K562 (cell line): ENCODE measurements around the gene ANKRD65. TPM values are rescaled to one million over a fixed set of nuclear protein-coding genes. Genes with fewer than 3 reads are reported as not detected.

Experiments
- ELF4 ChIP-seq: fragments of 450-650 bp; formaldehyde crosslinking; IDR thresholded peaks from 2 replicates; pipeline ENCODE4 v1.4.0; 2022; ENCODE audit warnings: missing genetic modification characterization
- GTF2A2 ChIP-seq: IDR thresholded peaks from 2 replicates; pipeline ENCODE4 v1.6.1; 2016; ENCODE audit warnings: mild to moderate bottlenecking, missing genetic modification characterization, missing compliant biosample characterization
- IRF2 ChIP-seq: sonication (generic); formaldehyde crosslinking; IDR thresholded peaks from 2 replicates; pipeline ENCODE4 v1.8.1; 2022; ENCODE audit warnings: mild to moderate bottlenecking, missing genetic modification reagents
- KLF1 ChIP-seq: fragments of 450-650 bp; IDR thresholded peaks from 2 replicates; pipeline ENCODE4 v1.6.1; 2016; ENCODE audit warnings: missing genetic modification characterization, missing compliant biosample characterization
- NFYB ChIP-seq: IDR thresholded peaks from 2 replicates; pipeline ENCODE4 v1.6.1; 2011; ENCODE audit warnings: mild to moderate bottlenecking, moderate library complexity; ENCODE audit not compliant: insufficient read length; ENCODE audit errors: extremely low read depth
- RFX1 ChIP-seq: fragments of 450-650 bp; IDR thresholded peaks from 2 replicates; pipeline ENCODE4 v1.6.1; 2016; ENCODE audit warnings: mild to moderate bottlenecking, moderate library complexity
- TEAD2 ChIP-seq: fragments of 450-650 bp; IDR thresholded peaks from 2 replicates; pipeline ENCODE4 v1.6.1; 2016; ENCODE audit warnings: missing genetic modification characterization, control low read depth, missing compliant biosample characterization
- polyA plus RNA-seq, 8 experiments: library from polyadenylated mRNA; depleted of rRNA in 4 of 8; stranded (reverse) in 5 of 8; unstranded in 3 of 8; fragments of >200 nt; fragmentation: Nextera tagmentation in 2 of 8; fragmentation: Illumina TruSeq in 1 of 8; extraction: Ambion mirVana in 2 of 8; extraction: Trizol in 1 of 8; gene quantifications; 2 replicates each; pipeline versions ENCODE4 v1.2.1 to v1.2.3, GENCODE V29; 2011 to 2014; ENCODE audit warnings: inconsistent platforms in 1 of 8, missing spikeins in 1 of 8
- total RNA-seq, 7 experiments: library from RNA; depleted of rRNA in 6 of 7; stranded (reverse); fragments of >200 nt in 6 of 7; fragmentation: Illumina TruSeq in 2 of 7; extraction: Trizol in 2 of 7; gene quantifications; 2 replicates each; pipeline versions ENCODE4 v1.2.1 to v1.2.3, GENCODE V29; 2011 to 2021; ENCODE audit warnings: low replicate concordance in 1 of 7
- TF ChIP-seq, protein P1 (sequence below): fragments of 450-650 bp; IDR thresholded peaks from 2 replicates; pipeline ENCODE4 v1.6.1; 2018; ENCODE audit not compliant: partially characterized antibody
- TF ChIP-seq, protein P2 (sequence below): sonication (generic); formaldehyde crosslinking; IDR thresholded peaks from 2 replicates; pipeline ENCODE4 v1.8.0; 2023; ENCODE audit warnings: missing genetic modification reagents, mild to moderate bottlenecking, borderline replicate concordance
- TF ChIP-seq, protein P3 (sequence below): fragments of 450-650 bp; formaldehyde crosslinking; IDR thresholded peaks from 2 replicates; pipeline ENCODE4 v1.4.0; 2022; ENCODE audit warnings: missing genetic modification characterization
- TF ChIP-seq, protein P4 (sequence below): IDR thresholded peaks from 3 replicates; pipeline ENCODE4 v1.6.1; 2011; ENCODE audit warnings: borderline replicate concordance, mild to moderate bottlenecking, moderate library complexity; ENCODE audit not compliant: insufficient read length; ENCODE audit errors: extremely low read depth

Gene ANKRD65
- total and polyA plus RNA-seq, 9 of the 15 experiments (the other 6 are each of a cell fraction or from before 2014, with no cell fraction given), result not detected

DNA sequence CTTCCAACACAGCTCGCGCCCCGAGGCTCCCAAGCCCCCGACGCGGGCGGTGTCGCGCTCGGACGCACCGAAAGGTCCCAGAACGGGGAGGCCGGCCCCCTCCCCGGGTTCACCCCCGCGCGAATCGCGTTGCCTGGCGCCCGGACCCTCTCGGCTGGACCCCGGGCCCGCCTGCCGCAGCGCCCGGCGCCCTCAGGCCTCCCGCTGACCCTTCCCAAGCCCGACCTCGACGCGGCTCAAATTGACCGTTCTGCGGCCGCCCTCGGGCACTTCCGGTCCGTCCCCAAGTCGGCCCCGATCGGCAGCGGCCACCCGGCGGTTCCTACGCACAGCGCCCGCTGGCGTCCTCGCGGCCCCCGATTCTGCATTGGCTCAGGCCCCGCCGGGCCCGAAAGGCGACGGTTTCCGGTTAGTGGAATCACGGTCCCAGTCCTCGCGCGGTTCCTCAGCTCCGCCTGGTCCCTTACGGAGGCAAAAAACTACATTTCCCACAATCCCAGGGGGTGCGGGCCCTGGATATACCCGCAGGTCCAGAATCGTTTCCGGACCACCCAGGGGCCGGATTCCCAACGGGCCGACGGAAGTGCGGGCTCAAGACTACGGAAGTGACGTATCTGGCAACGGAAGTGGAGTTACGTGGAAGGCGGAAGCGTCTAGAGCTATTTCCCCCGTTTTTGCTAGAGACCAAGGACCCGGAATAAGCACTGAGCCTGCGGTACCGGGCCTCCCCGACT, 46.0 kb downstream of the ANKRD65 start, which contains the start of gene AURKAIP1 (continued):
- TF ChIP-seq RFX1 (no peak), ELF4 (CRISPR knock-in tag) (peak; percentile 80; the same call in 1 of the 2 replicates), IRF2 (CRISPR knock-in tag) (no peak), NFYB (no peak), TEAD2 (no peak), GTF2A2 (tag) (no peak), KLF1 (tag) (peak; percentile 92)
- TF ChIP-seq, protein P1, sequence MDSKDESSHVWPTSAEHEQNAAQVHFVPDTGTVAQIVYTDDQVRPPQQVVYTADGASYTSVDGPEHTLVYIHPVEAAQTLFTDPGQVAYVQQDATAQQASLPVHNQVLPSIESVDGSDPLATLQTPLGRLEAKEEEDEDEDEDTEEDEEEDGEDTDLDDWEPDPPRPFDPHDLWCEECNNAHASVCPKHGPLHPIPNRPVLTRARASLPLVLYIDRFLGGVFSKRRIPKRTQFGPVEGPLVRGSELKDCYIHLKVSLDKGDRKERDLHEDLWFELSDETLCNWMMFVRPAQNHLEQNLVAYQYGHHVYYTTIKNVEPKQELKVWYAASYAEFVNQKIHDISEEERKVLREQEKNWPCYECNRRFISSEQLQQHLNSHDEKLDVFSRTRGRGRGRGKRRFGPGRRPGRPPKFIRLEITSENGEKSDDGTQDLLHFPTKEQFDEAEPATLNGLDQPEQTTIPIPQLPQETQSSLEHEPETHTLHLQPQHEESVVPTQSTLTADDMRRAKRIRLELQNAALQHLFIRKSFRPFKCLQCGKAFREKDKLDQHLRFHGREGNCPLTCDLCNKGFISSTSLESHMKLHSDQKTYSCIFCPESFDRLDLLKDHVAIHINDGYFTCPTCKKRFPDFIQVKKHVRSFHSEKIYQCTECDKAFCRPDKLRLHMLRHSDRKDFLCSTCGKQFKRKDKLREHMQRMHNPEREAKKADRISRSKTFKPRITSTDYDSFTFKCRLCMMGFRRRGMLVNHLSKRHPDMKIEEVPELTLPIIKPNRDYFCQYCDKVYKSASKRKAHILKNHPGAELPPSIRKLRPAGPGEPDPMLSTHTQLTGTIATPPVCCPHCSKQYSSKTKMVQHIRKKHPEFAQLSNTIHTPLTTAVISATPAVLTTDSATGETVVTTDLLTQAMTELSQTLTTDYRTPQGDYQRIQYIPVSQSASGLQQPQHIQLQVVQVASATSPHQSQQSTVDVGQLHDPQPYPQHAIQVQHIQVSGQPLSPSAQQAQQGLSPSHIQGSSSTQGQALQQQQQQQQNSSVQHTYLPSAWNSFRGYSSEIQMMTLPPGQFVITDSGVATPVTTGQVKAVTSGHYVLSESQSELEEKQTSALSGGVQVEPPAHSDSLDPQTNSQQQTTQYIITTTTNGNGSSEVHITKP, result peak; percentile 93
- TF ChIP-seq, protein P2, sequence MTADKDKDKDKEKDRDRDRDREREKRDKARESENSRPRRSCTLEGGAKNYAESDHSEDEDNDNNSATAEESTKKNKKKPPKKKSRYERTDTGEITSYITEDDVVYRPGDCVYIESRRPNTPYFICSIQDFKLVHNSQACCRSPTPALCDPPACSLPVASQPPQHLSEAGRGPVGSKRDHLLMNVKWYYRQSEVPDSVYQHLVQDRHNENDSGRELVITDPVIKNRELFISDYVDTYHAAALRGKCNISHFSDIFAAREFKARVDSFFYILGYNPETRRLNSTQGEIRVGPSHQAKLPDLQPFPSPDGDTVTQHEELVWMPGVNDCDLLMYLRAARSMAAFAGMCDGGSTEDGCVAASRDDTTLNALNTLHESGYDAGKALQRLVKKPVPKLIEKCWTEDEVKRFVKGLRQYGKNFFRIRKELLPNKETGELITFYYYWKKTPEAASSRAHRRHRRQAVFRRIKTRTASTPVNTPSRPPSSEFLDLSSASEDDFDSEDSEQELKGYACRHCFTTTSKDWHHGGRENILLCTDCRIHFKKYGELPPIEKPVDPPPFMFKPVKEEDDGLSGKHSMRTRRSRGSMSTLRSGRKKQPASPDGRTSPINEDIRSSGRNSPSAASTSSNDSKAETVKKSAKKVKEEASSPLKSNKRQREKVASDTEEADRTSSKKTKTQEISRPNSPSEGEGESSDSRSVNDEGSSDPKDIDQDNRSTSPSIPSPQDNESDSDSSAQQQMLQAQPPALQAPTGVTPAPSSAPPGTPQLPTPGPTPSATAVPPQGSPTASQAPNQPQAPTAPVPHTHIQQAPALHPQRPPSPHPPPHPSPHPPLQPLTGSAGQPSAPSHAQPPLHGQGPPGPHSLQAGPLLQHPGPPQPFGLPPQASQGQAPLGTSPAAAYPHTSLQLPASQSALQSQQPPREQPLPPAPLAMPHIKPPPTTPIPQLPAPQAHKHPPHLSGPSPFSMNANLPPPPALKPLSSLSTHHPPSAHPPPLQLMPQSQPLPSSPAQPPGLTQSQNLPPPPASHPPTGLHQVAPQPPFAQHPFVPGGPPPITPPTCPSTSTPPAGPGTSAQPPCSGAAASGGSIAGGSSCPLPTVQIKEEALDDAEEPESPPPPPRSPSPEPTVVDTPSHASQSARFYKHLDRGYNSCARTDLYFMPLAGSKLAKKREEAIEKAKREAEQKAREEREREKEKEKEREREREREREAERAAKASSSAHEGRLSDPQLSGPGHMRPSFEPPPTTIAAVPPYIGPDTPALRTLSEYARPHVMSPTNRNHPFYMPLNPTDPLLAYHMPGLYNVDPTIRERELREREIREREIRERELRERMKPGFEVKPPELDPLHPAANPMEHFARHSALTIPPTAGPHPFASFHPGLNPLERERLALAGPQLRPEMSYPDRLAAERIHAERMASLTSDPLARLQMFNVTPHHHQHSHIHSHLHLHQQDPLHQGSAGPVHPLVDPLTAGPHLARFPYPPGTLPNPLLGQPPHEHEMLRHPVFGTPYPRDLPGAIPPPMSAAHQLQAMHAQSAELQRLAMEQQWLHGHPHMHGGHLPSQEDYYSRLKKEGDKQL (CRISPR knock-in tag), result no peak
- TF ChIP-seq, protein P3, sequence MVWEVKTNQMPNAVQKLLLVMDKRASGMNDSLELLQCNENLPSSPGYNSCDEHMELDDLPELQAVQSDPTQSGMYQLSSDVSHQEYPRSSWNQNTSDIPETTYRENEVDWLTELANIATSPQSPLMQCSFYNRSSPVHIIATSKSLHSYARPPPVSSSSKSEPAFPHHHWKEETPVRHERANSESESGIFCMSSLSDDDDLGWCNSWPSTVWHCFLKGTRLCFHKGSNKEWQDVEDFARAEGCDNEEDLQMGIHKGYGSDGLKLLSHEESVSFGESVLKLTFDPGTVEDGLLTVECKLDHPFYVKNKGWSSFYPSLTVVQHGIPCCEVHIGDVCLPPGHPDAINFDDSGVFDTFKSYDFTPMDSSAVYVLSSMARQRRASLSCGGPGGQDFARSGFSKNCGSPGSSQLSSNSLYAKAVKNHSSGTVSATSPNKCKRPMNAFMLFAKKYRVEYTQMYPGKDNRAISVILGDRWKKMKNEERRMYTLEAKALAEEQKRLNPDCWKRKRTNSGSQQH (CRISPR knock-in tag), result peak; percentile 61; the same call in 1 of the 2 replicates
- TF ChIP-seq, protein P4, sequence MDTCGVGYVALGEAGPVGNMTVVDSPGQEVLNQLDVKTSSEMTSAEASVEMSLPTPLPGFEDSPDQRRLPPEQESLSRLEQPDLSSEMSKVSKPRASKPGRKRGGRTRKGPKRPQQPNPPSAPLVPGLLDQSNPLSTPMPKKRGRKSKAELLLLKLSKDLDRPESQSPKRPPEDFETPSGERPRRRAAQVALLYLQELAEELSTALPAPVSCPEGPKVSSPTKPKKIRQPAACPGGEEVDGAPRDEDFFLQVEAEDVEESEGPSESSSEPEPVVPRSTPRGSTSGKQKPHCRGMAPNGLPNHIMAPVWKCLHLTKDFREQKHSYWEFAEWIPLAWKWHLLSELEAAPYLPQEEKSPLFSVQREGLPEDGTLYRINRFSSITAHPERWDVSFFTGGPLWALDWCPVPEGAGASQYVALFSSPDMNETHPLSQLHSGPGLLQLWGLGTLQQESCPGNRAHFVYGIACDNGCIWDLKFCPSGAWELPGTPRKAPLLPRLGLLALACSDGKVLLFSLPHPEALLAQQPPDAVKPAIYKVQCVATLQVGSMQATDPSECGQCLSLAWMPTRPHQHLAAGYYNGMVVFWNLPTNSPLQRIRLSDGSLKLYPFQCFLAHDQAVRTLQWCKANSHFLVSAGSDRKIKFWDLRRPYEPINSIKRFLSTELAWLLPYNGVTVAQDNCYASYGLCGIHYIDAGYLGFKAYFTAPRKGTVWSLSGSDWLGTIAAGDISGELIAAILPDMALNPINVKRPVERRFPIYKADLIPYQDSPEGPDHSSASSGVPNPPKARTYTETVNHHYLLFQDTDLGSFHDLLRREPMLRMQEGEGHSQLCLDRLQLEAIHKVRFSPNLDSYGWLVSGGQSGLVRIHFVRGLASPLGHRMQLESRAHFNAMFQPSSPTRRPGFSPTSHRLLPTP, result peak; percentile 12
